HAP-1 (cell line): ENCODE results near the gene LZTS2.

Experiments
- DNase-seq, 2 experiments: peaks; one replicate each; pipeline ENCODE4 v3.0.0-alpha.2; 2016 to 2020; ENCODE audit warnings: low spot score in 2 of 2
- H3K27me3 ChIP-seq: fragments of 250-450 bp; sonication (Bioruptor Pico); 2 replicates; pipeline ENCODE4 v1.5.1; 2020; ENCODE audit warnings: low read depth, mild to moderate bottlenecking, moderate library complexity
- H3K36me3 ChIP-seq: fragments of 250-450 bp; sonication (Bioruptor Pico); replicated peaks from 2 replicates; pipeline ENCODE4 v1.5.1; 2020; ENCODE audit warnings: mild to moderate bottlenecking
- H3K4me1 ChIP-seq: fragments of 250-450 bp; sonication (Bioruptor Pico); 2 replicates; pipeline ENCODE4 v1.5.1; 2020; ENCODE audit warnings: mild to moderate bottlenecking
- H3K4me3 ChIP-seq: fragments of 250-450 bp; sonication (Bioruptor Pico); 2 replicates; pipeline ENCODE4 v1.5.1; 2020; ENCODE audit warnings: mild to moderate bottlenecking, moderate library complexity
- H3K9me3 ChIP-seq: fragments of 250-450 bp; sonication (Bioruptor Pico); 2 replicates; pipeline ENCODE4 v1.5.1; 2020; ENCODE audit warnings: mild to moderate bottlenecking, moderate library complexity
- in situ Hi-C: fragments of 300-500 bp; cut with MboI; formaldehyde crosslinking; loops from 3 replicates; pipeline ENCODE4 v1.14.3; 2020; ENCODE audit warnings: low sequenced_read_pairs, inconsistent platforms, mixed read lengths

The LZTS2 gene

DNA sequence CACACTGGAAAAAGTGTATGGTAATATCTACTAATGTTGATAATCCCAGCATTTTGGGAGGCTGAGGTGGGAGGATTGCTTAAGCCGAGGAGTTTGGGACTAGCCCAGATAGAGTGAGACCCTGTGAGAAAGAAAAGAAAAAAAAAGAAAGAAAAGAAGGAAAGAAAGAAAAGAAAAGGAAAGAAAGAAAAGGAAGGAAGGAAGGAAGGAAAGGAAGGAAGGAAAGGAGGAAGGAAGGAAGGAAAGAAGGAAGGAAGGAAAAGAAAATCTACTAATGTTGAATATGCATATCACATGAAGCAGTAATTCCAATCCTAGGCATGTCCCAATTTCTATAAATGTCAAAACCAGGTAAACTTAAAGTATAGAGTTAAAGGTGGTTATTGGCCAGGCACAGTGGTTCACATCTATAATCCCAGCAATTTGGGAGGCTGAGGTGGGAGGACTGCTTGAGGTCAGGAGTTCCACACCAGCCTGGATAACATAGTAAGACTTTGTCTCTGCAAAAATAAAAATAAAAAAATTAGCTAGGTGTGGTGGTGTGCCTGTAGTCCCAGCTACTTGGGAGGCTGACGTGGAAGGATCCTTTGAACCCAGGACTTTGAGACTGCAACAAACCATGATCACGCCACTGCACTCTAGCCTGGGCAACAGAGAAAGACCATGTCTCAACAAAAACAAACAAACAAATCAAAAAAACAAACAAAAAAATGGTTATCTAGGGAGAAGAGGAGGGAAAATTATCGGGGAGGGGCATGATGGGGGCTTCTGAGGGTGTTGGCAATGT is 57.0 kb downstream of the LZTS2 start:
- DNase-seq = no peak
- no peak overlapping the region for H3K4me3 ChIP-seq
- H3K9me3 ChIP-seq = no peaks in the 10 kb centered on the region
- peaks cover 15% of the 10 kb centered on the region for H3K4me1 ChIP-seq
- H3K36me3 ChIP-seq = peaks cover 9% of the 10 kb centered on the region
- H3K27me3 ChIP-seq = no peaks in the 10 kb centered on the region
- in situ Hi-C loops = no loop called here
